Panc1 (cell line): ENCODE results near the gene CRTC1. TPM values are rescaled to one million over a fixed set of nuclear protein-coding genes. Genes with fewer than 3 reads are reported as not detected.
"Not testable (repeated sequence)": the region's sequence is repeated elsewhere in the genome, so short reads cannot be mapped to it uniquely, and the experiment has no call there.

Experiments
- ATAC-seq: fragments of 200-7000 bp; cut with Tn5 transposase; 2 replicates; pipeline ENCODE4 v1.9.1; 2020; ENCODE audit warnings: mild to moderate bottlenecking, moderate library complexity
- BruUV-seq: library from RNA; stranded (reverse); fragments of 400-500 nt; replicated peaks from 2 replicates; lab custom pipeline; 2021; lab: Mats Ljungman, UMichigan
- CTCF ChIA-PET: fragments of 300-600 bp; sonication (Branson Sonifier 250); formaldehyde crosslinking; loops from one replicate; lab custom pipeline; 2022; ENCODE audit warnings: antibody characterized with exemption; lab: Charles Lee
- POLR2A ChIA-PET: fragments of 300-600 bp; sonication (Branson Sonifier 250); formaldehyde crosslinking; loops from one replicate; lab custom pipeline; 2022; ENCODE audit warnings: antibody characterized with exemption; lab: Charles Lee
- DNase-seq: peaks from one replicate; pipeline ENCODE4 v3.0.0-alpha.2; 2010; ENCODE audit warnings: low read depth, low spot score
- H3K27ac ChIP-seq: 2 replicates; pipeline ENCODE4 v1.5.1; 2011; ENCODE audit warnings: mild to moderate bottlenecking, low read length, inconsistent platforms
- H3K27me3 ChIP-seq: fragments of 200-500 bp; sonication (Bioruptor generic); 2 replicates; pipeline ENCODE4 v1.6.0; 2014; ENCODE audit warnings: low read length, inconsistent platforms; ENCODE audit not compliant: control insufficient read depth, insufficient read depth
- H3K36me3 ChIP-seq: fragments of 200-500 bp; sonication (Bioruptor generic); 2 replicates; pipeline ENCODE4 v1.5.1; 2014; ENCODE audit warnings: inconsistent platforms, mild to moderate bottlenecking, low read length, moderate library complexity; ENCODE audit not compliant: control insufficient read depth, insufficient read depth
- H3K4me1 ChIP-seq: 2 replicates; pipeline ENCODE4 v1.5.1; 2011; ENCODE audit warnings: inconsistent platforms, mild to moderate bottlenecking, low read length, moderate library complexity; ENCODE audit not compliant: control insufficient read depth, insufficient read depth
- H3K4me3 ChIP-seq, 2 experiments: 2 replicates each; pipeline ENCODE4 v1.5.1; 2011 to 2012; ENCODE audit warnings: low read depth in 2 of 2, low read length in 2 of 2, mild to moderate bottlenecking in 2 of 2, inconsistent platforms in 1 of 2, moderate library complexity in 1 of 2
- H3K9me3 ChIP-seq: fragments of 200-500 bp; sonication (Bioruptor generic); 2 replicates; pipeline ENCODE4 v1.5.1; 2014; ENCODE audit warnings: low read depth, mild to moderate bottlenecking, inconsistent platforms, low read length, moderate library complexity; ENCODE audit not compliant: control insufficient read depth, insufficient read depth
- CTCF ChIP-seq: fragments of 450-650 bp; IDR thresholded peaks from 2 replicates; pipeline ENCODE4 v1.5.1; 2017; ENCODE audit warnings: mild to moderate bottlenecking
- POLR2AphosphoS5 ChIP-seq: IDR thresholded peaks from 2 replicates; pipeline ENCODE4 v1.6.1; 2012; ENCODE audit warnings: mild to moderate bottlenecking, low read depth, low read length, moderate library complexity
- REST ChIP-seq, 2 experiments: IDR thresholded peaks; 2 replicates each; pipeline ENCODE4 v1.6.1; 2011 to 2012; ENCODE audit warnings: low read depth in 2 of 2, control low read depth in 1 of 2, low read length in 1 of 2, mild to moderate bottlenecking in 1 of 2, moderate library complexity in 1 of 2; ENCODE audit not compliant: insufficient read depth in 1 of 2
- SIN3A ChIP-seq: IDR thresholded peaks from 2 replicates; pipeline ENCODE4 v1.6.1; 2012; ENCODE audit warnings: low read depth, mild to moderate bottlenecking, low read length, moderate library complexity, borderline replicate concordance; ENCODE audit not compliant: insufficient read depth
- TCF7L2 ChIP-seq: IDR thresholded peaks from 2 replicates; pipeline ENCODE4 v1.6.1; 2011; ENCODE audit warnings: mild to moderate bottlenecking, low read depth, low read length, inconsistent platforms
- in situ Hi-C: cut with HindIII; loops from 2 replicates; pipeline ENCODE4 v1.10.0; 2016; ENCODE audit warnings: low sequenced_read_pairs, low pct_unique_long_range_greater_than_20kb
- intact Hi-C: fragments of 100-400 bp; cut with micrococcal nuclease; formaldehyde crosslinking; loops from one replicate; pipeline ENCODE4 v1.10.0; 2022; ENCODE audit not compliant: unreplicated experiment
- total RNA-seq: library from RNA; stranded (reverse); gene quantifications from one replicate; pipeline ENCODE4 v1.2.1, GENCODE V29; 2021; ENCODE audit not compliant: unreplicated experiment

CRTC1 gene
- total RNA-seq, 1 experiment from 2014 or later, result 18.2 TPM

GRCh38 chr19:18733196-18733647 lies 49.7 kb downstream of the CRTC1 start:
- no TSS peak for BruUV-seq
- no peaks in the 10 kb centered on the region for H3K9me3 ChIP-seq
- no peak for DNase-seq
- no peak for ATAC-seq
- TF ChIP-seq REST (IDR thresholded peaks at IDR 0.05; ENCODE audit: insufficient read depth in 1 of 2, low read depth in 2 of 2, low read length in 1 of 2) (no peak), POLR2AphosphoS5 (no peak), SIN3A (no peak), TCF7L2 (no peak), CTCF (no peak)
- ChIA-PET POLR2A (interaction anchor here (0.7 kb wide), 1 partner anchor 9 kb away, joined by 4 read pairs; no protein-coding TSS in a partner anchor), CTCF (no interaction called here)
- no peaks in the 10 kb centered on the region for H3K36me3 ChIP-seq
- H3K4me1 ChIP-seq, result no peaks in the 10 kb centered on the region
- in situ Hi-C loops, result no loop called here
- no peak overlapping the region for H3K4me3 ChIP-seq
- intact Hi-C loops, result no loop called here
- no peaks in the 10 kb centered on the region for H3K27me3 ChIP-seq
- H3K27ac ChIP-seq, result no peak overlapping the region

- H3K9me3 ChIP-seq, H3K27ac ChIP-seq, ATAC-seq, intact Hi-C loops, POLR2A ChIA-PET, H3K27me3 ChIP-seq, H3K4me3 ChIP-seq, DNase-seq, CTCF ChIA-PET, H3K36me3 ChIP-seq, in situ Hi-C loops, H3K4me1 ChIP-seq, BruUV-seq: not testable (repeated sequence)
Measured at GRCh38 chr19:18733762-18734332, 50.4 kb downstream of the CRTC1 start.

- BruUV-seq, result no TSS peak
- intact Hi-C loops (no loop called here), in situ Hi-C loops (no loop called here)
- H3K4me1 ChIP-seq, result no peaks in the 10 kb centered on the region
- no peak for DNase-seq
- H3K4me3 ChIP-seq, result no peak overlapping the region
- H3K27ac ChIP-seq, result no peak overlapping the region
- H3K36me3 ChIP-seq, result no peaks in the 10 kb centered on the region
- TF ChIP-seq SIN3A (no peak), POLR2AphosphoS5 (no peak), CTCF (no peak), REST (IDR thresholded peaks at IDR 0.05; ENCODE audit: insufficient read depth in 1 of 2, low read depth in 2 of 2, low read length in 1 of 2) (no peak), TCF7L2 (no peak)
- H3K9me3 ChIP-seq, result no peaks in the 10 kb centered on the region
- ATAC-seq, result no peak
- CTCF ChIA-PET, result no interaction called here
- POLR2A ChIA-PET, result no interaction called here
- H3K27me3 ChIP-seq, result no peaks in the 10 kb centered on the region
Measured at GRCh38 chr19:18735324-18735723, 51.8 kb downstream of the CRTC1 start.
